ENCODE results near the gene KLHL22.
"Not testable (repeated sequence)": the region's sequence is repeated elsewhere in the genome, so short reads cannot be mapped to it uniquely, and the experiment has no call there.

KLHL22 gene

DNA sequence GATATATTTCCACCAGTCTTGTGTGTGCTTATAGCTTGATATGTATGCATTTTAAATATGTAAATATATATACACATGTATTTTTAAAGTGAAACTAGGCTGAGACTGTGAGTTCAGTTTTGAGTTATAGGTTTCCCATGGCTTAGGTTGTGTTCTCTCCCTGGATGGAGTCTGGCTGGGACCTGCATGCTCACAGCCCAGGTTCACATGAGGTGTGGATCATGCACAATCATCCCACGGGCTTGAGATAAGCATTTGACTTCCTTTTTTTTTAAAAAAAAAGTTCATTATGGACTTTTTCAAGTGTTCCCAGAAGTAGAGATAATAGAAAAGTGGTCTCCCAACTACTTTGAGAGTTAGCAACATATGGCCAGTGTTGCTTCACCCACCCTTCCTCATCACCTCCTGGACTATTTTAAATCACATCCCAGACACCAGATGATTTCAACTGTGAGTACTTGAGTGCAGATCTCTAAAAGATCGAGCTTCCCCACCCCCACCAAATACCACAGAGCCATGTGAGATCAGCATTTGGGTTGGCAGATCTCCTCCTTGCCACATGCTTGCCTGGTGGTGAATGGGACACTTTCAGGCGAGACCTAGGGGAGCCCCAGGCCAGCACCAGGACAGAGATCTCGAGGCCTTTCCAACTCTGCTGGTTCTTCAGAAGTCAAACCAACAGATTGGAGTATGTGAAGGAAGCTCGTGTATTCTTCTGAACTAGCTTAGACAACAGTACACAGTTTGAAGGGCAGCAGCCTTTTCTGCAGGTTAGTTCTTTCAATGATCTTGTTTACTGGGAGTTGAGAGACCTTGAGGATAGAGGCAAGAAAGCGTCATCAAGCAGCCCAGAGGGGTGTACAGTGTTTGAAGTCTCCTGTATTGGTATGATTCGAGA, 27.7 kb upstream of the KLHL22 start:
- DNase-seq (ENCODE audit: low read depth in 2 of 2, low spot score in 1 of 2) = no peak

DNA sequence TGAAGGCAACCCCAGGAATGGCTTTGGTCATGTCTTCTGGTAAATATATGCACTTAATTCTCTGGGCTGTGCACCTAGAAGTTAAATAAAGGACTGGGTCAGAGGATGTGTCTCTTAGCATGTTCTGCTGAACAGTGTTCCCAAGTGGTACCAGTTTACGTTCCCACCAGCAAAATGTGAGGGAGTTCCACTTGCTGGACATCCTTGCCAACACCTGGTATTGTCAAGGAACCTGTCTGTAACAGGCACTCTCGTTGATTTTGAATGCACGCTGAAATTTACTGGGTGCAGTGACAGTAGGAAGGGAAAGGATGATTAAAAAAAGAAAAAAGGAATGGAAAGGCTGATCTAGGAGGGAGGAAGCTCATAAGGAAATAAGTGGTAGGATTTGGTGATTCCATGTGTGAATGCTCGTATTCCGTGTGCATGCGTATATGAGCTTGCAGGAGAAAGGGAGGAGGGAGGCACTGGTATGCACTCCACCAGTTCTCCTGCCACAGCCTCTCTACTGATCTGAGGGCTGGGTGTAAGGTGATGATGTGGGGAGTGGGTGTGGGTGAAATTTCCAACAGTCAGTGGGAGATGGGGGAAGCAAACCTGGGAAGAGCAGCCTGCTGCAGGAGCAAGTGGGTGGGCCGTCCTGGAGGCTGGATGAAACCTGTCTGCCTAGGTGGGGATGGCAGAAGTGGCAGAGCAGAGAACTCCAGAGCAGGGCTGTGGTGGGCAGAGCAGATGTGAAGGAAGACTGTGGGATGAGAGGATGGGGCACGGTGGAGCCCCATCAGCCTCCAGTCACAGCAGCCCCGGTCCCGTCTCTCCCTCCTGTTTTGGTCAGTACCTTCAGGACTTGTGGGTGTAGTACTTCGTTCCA, 26.8 kb upstream of the KLHL22 start:
- DNase-seq (ENCODE audit: low read depth in 2 of 2, low spot score in 1 of 2) = no peak

DNA sequence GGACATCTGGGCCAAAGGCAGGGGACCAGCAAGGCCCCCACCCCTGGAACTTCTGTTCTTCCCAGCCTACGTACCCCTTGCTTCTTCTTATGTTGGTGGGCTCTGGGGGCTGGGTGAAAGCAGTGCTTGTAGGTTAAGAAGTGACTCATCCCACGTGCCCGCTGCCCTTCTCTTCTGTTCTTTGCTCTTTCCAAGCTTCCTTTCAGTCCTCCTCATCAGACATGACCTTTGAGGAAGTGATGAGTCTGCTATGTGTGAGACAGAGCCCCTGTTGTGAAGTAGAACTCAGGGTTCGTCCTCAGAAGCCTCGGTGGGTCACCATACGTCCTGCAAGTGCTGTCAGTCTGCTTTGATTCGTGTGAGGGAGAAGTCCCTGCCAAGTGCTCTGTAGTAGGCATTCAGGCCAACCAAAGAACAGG, 24.5 kb upstream of the KLHL22 start:
- peak in 1 of 2 donors; percentile 44 for DNase-seq (ENCODE audit: low read depth in 2 of 2, low spot score in 1 of 2)

DNA sequence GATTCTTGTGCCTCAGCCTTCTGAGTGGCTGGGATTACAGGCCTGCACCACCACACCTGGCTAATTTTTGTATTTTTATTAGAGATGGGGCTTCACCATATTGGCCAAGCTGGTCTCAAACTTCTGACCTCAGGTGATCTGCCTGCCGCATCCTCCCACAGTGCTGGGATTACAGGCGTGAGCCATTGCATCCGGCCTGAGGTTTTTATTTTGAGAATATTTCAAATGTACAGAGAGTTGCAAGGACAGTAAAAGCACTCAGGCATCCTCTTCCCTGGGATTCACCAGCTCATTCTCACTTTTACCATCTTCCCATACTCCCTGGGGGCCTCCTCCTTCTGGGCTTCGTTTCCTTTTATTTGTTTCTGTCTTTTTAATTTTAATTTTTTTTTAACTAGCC, 24.0 kb upstream of the KLHL22 start:
- no peak for DNase-seq (ENCODE audit: low read depth in 2 of 2, low spot score in 1 of 2)

DNA sequence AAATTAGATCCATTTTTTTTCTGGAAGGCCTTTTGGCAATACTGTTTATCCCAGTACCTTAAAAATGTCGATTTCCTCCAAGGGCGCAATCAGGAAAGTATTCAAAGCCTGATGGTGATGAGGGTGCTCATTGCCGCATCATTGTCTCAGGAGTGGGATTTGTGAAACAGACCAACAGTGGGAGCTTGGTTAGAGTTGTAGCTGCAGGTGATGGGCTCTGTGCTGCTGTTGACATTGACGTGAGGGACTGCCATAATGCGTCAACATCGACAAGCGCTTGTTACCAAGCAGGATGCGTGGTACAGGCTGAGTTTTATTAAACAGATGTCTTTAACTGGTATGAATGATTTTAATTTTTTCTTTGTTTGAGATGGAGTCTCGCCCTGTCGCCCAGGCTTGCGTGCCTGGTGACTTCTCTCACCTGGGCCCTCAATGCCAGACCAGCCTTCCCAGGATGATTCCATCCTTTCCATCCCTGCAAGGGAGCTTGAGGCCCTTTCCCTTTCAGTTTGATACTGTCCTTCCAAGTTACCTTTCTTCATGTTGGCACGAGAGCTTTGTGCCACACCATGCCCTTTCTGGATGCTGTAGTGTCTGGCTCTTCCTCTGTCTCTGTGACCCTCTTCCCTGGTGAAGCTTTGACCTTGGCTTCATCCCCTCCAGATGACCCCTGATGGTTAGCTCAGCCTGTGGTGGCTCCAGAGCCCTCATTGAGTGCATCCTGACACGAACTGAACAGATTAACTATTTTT, 22.4 kb upstream of the KLHL22 start:
- no peak for DNase-seq (ENCODE audit: low read depth in 2 of 2, low spot score in 1 of 2)

- DNase-seq (ENCODE audit: low read depth in 2 of 2, low spot score in 1 of 2) = no peak
Measured at GRCh38 chr22:20517422-20517821, 21.8 kb upstream of the KLHL22 start.

DNA sequence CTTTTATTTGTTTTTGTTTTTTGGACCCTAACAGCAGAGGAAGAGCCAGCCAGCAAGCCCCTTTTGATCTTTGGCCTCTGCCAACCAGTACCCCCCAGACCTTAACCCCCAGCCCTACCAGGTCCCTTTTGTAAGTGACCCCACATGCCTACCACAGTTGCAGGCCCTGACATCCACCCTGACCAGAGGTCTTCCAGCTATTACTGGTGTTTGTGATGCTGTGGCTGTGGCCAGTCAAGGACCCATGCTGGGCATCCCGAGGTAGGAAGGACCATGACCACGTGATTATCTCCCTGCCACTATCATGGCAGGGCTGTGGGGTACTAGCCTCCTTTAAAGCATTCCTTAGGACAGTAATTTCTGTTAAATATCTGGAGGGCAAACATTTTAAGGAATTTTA, 20.8 kb upstream of the KLHL22 start:
- DNase-seq (ENCODE audit: low read depth in 2 of 2, low spot score in 1 of 2) = no peak

- no peak for DNase-seq (ENCODE audit: low read depth in 2 of 2, low spot score in 1 of 2)
Measured at GRCh38 chr22:20514658-20515406, 19.2 kb upstream of the KLHL22 start.

DNA sequence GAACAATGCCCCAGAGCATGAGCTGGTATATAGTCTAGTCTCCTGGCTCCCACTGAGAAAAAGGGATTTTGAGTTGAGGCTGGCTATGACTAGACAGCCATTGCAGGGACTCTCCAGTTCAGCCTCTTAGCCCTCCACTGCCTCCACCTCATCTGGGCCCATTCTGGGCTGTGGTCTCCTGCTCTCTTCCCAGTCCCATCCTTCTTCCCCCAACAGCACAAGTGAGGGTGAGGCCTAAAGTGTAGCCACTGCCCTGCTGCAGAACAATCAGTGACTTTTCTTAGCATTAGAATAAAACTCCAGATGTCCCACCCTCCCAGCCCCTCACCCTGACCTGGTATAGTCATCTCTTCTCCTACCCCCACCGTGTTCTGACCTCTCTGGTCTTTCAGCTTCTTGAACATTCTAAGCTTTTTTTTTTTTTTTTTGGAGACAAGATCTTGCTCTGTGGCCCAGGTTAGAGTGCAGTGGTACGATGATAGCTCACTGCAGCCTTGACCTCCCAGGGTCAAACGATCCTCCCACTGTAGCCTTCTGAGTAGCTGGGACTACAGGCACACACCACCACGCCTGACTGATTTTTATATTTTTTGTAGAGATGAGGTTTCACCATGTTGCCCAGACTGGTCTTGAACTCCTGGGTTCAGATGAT, 16.1 kb upstream of the KLHL22 start:
- DNase-seq (ENCODE audit: low read depth in 2 of 2, low spot score in 1 of 2) = no peak

DNA sequence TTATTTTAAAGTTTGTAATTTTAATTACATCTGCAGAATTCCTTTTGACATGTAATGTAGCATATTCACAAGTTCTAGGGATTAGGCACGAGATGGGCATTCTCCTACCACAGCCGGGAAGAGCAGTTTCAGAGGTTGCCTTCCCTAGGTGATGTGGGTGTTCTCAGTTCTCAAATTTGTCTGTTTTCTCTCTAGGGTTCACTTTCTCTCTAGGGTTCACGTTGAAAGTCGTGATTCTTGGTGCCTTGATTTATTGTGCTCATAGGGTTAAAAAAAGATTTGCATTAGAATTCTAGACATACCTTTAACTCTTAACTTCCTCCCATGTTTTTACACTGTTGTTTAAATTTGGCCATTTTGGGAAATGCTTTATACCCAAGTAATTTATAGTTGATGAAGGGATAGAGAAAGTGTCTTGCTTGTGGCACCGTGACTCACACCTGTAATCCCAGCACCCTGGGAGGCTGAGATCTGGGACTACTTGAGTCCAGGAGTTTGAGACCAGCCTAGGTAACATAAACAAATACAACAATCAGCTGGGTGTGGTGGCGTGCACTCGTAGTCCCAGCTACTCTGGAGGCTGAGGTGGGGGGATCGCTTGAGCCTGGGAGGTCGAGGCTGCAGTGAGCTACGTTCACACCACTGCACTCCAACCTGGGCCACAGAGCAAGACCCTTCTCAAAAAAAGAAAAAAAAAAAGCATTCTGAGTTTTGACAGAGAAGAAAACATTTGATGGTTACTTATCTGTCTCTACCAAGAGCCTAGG, 15.4 kb upstream of the KLHL22 start:
- no peak for DNase-seq (ENCODE audit: low read depth in 2 of 2, low spot score in 1 of 2)

DNA sequence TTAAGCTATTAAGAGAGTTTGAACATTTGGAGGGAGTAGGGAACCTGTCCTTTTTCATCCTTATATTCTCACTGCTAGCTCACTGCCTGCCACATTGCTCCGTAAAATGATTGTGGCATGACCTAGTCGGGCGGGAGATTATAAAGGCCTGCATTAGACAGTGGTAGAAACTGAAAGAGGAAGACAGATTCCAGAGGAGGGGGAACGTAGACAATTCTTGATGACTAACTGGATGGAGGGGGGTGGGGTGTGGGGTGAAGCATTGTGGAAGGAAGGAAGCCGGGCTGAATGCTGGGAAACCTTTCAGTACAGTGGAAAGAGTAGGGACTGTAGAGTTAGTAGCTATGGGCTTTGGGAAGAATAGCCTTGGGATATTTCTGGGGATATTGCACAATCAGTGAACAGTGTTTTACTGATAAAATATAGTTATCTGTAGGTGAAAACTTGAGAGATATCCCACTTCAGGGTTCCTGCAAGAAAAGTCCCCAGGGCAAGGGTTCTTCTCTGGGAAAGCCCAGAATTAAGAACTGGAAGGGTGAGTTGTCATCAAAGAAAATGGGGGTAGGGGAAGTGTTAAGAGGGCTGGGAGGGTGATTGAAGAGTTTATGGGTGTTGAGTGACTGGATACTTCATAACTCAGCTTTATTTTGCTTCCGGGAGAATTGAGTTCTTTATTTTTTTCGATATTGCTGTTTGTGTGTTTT, 13.9 kb upstream of the KLHL22 start:
- DNase-seq (ENCODE audit: low read depth in 2 of 2, low spot score in 1 of 2) = peak; percentile 9 to 42

DNA sequence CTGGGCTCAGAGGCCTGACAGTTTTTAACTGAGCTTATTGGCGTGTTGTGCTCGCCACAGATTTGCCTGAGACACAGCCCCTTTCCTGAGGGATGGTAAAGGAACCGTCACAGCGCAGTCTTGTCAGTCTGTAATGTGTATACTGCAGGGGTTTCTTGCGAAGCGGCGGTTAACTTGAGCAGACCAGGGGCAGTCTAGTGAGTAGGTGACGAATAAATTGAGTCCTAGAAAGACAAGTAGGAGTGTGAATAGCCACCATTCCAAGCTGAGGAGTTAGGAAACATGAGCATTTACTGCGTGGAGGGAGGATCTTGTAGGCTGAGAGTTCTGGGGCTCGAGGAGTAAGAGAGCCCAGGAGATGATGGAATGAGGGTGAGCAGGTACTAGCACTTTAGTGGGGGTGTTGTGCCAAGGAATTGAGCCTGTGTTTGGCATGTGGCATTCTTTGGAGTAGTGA, 13.2 kb upstream of the KLHL22 start:
- DNase-seq (ENCODE audit: low read depth in 2 of 2, low spot score in 1 of 2) = no peak

- not testable (repeated sequence) for DNase-seq (ENCODE audit: low read depth in 2 of 2, low spot score in 1 of 2)
Measured at GRCh38 chr22:20508067-20508755, 12.6 kb upstream of the KLHL22 start.

- DNase-seq (ENCODE audit: low read depth in 2 of 2, low spot score in 1 of 2) = peak; percentile 75 to 76
Measured at GRCh38 chr22:20507253-20508066, 11.9 kb upstream of the KLHL22 start, which contains the start of gene MED15. Gene MED15 (plus strand): TSS chr22:20507610. CDS start chr22:20507679, 69 bp downstream.

DNA sequence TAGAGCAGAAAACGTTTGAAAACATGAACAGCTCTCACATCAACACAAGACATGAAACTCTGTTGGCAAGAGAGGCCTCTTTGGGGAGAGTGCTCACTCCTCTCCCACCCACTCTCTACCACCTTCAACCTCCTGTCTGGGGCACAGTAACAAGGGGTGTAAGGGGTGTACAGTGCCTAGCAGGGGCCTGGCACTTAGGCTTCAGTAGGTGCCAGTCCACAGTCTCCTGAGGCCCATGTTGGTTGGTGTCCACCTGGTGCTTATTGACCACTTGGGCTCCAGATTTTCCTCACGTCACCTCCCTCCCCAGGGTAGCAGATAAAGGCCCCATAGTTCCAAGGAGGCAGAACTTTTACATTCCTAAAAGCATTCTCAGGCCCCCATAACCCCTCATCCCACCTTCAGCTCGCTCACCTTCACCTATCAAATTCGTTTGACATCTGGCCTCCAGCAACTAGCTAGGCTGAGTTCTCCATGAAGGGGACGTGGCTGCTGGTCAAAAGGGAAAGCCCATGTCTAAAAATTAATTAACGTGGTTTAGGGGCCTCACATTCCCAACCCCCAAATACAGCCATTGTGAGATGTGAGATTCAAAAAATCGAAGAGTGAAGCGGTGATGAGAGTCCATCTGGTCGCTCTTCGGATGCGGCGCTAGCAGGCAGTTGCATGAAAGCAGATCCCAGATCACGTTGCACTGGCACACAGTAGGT, 11.1 kb upstream of the KLHL22 start:
- DNase-seq (ENCODE audit: low read depth in 2 of 2, low spot score in 1 of 2) = no peak

DNA sequence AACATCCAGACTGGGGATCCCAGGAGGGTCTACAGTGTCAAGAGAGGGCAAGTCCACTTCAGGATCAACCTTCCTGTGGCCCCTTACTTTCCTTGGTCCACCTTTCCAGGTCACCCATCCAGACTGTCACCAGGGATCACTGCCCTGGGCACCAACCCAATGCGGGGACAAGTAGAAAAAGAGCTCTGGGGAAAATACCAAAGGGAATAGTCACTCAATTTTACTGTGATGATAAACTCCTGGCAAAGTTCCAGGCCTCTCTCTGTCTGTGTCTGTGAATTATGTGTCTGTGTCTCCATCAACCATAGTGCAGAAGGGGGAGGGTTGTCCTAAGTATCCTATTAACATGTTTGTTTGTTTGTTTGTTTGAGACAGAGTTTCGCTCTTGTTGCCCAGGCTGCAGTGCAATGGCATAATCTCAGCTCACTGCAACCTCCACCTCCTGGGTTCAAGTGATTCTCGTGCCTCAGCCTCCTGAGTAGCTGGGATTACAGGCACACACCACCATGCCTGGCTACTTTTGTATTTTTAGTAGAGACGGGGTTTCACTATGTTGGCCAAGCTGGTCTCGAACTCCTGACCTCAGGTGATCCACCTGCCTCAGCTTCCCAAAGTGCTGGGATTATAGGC, 8.8 kb upstream of the KLHL22 start:
- not testable (repeated sequence) for DNase-seq (ENCODE audit: low read depth in 2 of 2, low spot score in 1 of 2)

Measured in stimulated activated CD8-positive, alpha-beta memory T cell treated with anti-CD3 and anti-CD28 coated beads, Interleukin-4, amount 100 ng/mL, for 4 hours (primary cell).